HG03097 (cell line): ENCODE results near the gene PASD1.
"Not testable (repeated sequence)": the region's sequence is repeated elsewhere in the genome, so short reads cannot be mapped to it uniquely, and the experiment has no call there.

Source experiments
- ATAC-seq: cut with Tn5 transposase; IDR thresholded peaks from one replicate; pipeline ENCODE4 v1.9.1; 2021; ENCODE audit not compliant: unreplicated experiment, low FRiP score

PASD1 gene

GRCh38 chrX:151563449-151563848, at the start of gene PASD1:
Gene PASD1 (plus strand): TSS chrX:151563675. CDS start chrX:151601554, 37,879 bp downstream.
- no peak for ATAC-seq

- ATAC-seq = no peak
These were observed 48.2 kb upstream of the PASD1 start for GRCh38 chrX:151515237-151515636.

GRCh38 chrX:151516538-151517187, 46.8 kb upstream of the PASD1 start:
- no peak for ATAC-seq

- no peak for ATAC-seq
These were observed 46.1 kb upstream of the PASD1 start for GRCh38 chrX:151517421-151517820.

GRCh38 chrX:151523351-151523750, 40.1 kb upstream of the PASD1 start:
- no peak for ATAC-seq

GRCh38 chrX:151536571-151536970, 26.9 kb upstream of the PASD1 start:
- ATAC-seq = no peak

GRCh38 chrX:151537572-151537971, 25.9 kb upstream of the PASD1 start:
- ATAC-seq = no peak

GRCh38 chrX:151538190-151539122, 25.0 kb upstream of the PASD1 start:
- ATAC-seq = no peak

GRCh38 chrX:151543706-151544105, 19.8 kb upstream of the PASD1 start:
- ATAC-seq = no peak

GRCh38 chrX:151546226-151546625, 17.2 kb upstream of the PASD1 start:
- not testable (repeated sequence) for ATAC-seq

- ATAC-seq = not testable (repeated sequence)
These were observed 12.3 kb upstream of the PASD1 start for GRCh38 chrX:151551176-151551575.

- no peak for ATAC-seq
These were observed 10.7 kb upstream of the PASD1 start for GRCh38 chrX:151552743-151553142.

GRCh38 chrX:151555301-151555700, 8.2 kb upstream of the PASD1 start:
- not testable (repeated sequence) for ATAC-seq

- not testable (repeated sequence) for ATAC-seq
These were observed 990 bp upstream of the PASD1 start for GRCh38 chrX:151562485-151562884.

- ATAC-seq = not testable (repeated sequence)
These were observed 472 bp upstream of the PASD1 start for GRCh38 chrX:151563003-151563402.

- no peak for ATAC-seq
These were observed 560 bp downstream of the PASD1 start for GRCh38 chrX:151564035-151564434.

- ATAC-seq = not testable (repeated sequence)
These were observed 3.4 kb downstream of the PASD1 start for GRCh38 chrX:151566872-151567271.

GRCh38 chrX:151570561-151570960, 7.1 kb downstream of the PASD1 start:
- ATAC-seq = no peak

- not testable (repeated sequence) for ATAC-seq
These were observed 29.9 kb downstream of the PASD1 start for GRCh38 chrX:151593384-151593783.

- no peak for ATAC-seq
These were observed 32.8 kb downstream of the PASD1 start for GRCh38 chrX:151596282-151596681.

- ATAC-seq = no peak
These were observed 41.5 kb downstream of the PASD1 start for GRCh38 chrX:151604931-151605330.

- ATAC-seq = no peak
These were observed 45.7 kb downstream of the PASD1 start for GRCh38 chrX:151609222-151609621.
